ENCODE measurements around the gene ARHGAP35.

The ARHGAP35 gene

GRCh38 chr19:46900341-46900740 is 39.5 kb downstream of the ARHGAP35 start:
- H3K27ac ChIP-seq (ENCODE audit: low read depth, low read length) = no peak overlapping the region
- H3K4me3 ChIP-seq (ENCODE audit: low read depth in 1 of 5, low read length in 5 of 5) = no peak overlapping the region

DNA sequence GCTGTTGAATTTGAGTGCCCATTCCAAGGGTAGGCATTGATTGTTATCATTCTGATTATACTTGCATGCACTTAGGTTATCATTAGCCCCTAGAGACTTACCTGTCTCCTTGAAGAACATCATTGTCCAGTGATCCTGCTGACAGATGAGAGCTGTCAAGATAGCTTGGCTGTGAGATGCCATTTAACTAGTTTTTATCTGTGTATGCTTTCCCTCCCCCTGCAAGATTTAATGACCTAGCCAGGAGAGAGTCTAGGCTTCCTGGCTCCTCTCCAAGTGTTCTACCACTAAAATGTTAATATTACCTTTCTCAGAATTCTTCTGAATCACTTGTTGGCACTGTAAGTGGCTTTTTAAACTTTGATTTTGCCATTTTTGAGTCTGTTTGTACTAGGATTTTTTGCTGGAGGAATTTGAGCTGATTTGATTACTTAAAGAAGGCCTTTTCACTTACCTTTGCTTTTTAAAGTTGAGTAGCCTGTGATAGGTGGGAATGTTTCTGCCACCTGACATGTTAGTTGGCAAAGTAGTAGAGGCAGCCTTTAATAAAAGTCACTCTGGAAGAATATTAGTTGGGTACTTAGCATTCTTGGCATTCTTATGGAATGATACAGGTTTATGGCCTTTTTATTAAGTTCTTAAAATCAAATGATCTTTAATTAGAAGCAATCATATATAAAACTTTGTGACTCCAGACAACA is 41.1 kb downstream of the ARHGAP35 start:
- Histone ChIP-seq H3K27ac (ENCODE audit: low read depth, low read length) (no peak overlapping the region), H3K27me3 (ENCODE audit: control insufficient read depth in 5 of 5, insufficient read depth in 4 of 5, low read length in 5 of 5) (no peaks in the 10 kb centered on the region), H3K36me3 (ENCODE audit: control insufficient read depth in 5 of 5, insufficient read depth in 5 of 5, low read length in 5 of 5) (no peaks in the 10 kb centered on the region), H3K9ac (ENCODE audit: low read length in 5 of 5) (no peak overlapping the region), H3K4me3 (ENCODE audit: low read depth in 1 of 5, low read length in 5 of 5) (no peak overlapping the region), H3K9me3 (ENCODE audit: control insufficient read depth in 5 of 5, low read length in 5 of 5) (no peaks in the 10 kb centered on the region), H3K4me1 (ENCODE audit: control insufficient read depth in 5 of 5, insufficient read depth in 5 of 5, low read length in 5 of 5) (peaks cover 5 to 23% (median 18%) of the 10 kb centered on the region in 5 donors)

More at GRCh38 chr19:46900341-46900740, 39.5 kb downstream of the ARHGAP35 start:
- no peaks in the 10 kb centered on the region for H3K27me3 ChIP-seq (ENCODE audit: control insufficient read depth in 5 of 5, insufficient read depth in 4 of 5, low read length in 5 of 5)
- no peak overlapping the region for H3K9ac ChIP-seq (ENCODE audit: low read length in 5 of 5)
- H3K4me1 ChIP-seq (ENCODE audit: control insufficient read depth in 5 of 5, insufficient read depth in 5 of 5, low read length in 5 of 5) = peaks cover 5 to 23% (median 18%) of the 10 kb centered on the region in 5 donors
- H3K9me3 ChIP-seq (ENCODE audit: control insufficient read depth in 5 of 5, low read length in 5 of 5) = no peaks in the 10 kb centered on the region
- no peaks in the 10 kb centered on the region for H3K36me3 ChIP-seq (ENCODE audit: control insufficient read depth in 5 of 5, insufficient read depth in 5 of 5, low read length in 5 of 5)

GRCh38 chr19:46902402-46902766 is 41.6 kb downstream of the ARHGAP35 start:
- Histone ChIP-seq H3K9me3 (ENCODE audit: control insufficient read depth in 5 of 5, low read length in 5 of 5) (no peaks in the 10 kb centered on the region), H3K27ac (ENCODE audit: low read depth, low read length) (no peak overlapping the region), H3K9ac (ENCODE audit: low read length in 5 of 5) (no peak overlapping the region), H3K4me3 (ENCODE audit: low read depth in 1 of 5, low read length in 5 of 5) (no peak overlapping the region), H3K4me1 (ENCODE audit: control insufficient read depth in 5 of 5, insufficient read depth in 5 of 5, low read length in 5 of 5) (peaks cover 5 to 23% (median 18%) of the 10 kb centered on the region in 5 donors), H3K27me3 (ENCODE audit: control insufficient read depth in 5 of 5, insufficient read depth in 4 of 5, low read length in 5 of 5) (no peaks in the 10 kb centered on the region), H3K36me3 (ENCODE audit: control insufficient read depth in 5 of 5, insufficient read depth in 5 of 5, low read length in 5 of 5) (no peaks in the 10 kb centered on the region)

- no peaks in the 10 kb centered on the region for H3K36me3 ChIP-seq (ENCODE audit: control insufficient read depth in 5 of 5, insufficient read depth in 5 of 5, low read length in 5 of 5)
- H3K4me1 ChIP-seq (ENCODE audit: control insufficient read depth in 5 of 5, insufficient read depth in 5 of 5, low read length in 5 of 5) = peaks cover 5 to 33% (median 23%) of the 10 kb centered on the region in 5 donors
- H3K4me3 ChIP-seq (ENCODE audit: low read depth in 1 of 5, low read length in 5 of 5) = no peak overlapping the region
- H3K9ac ChIP-seq (ENCODE audit: low read length in 5 of 5) = no peak overlapping the region
- no peaks in the 10 kb centered on the region for H3K27me3 ChIP-seq (ENCODE audit: control insufficient read depth in 5 of 5, insufficient read depth in 4 of 5, low read length in 5 of 5)
- H3K9me3 ChIP-seq (ENCODE audit: control insufficient read depth in 5 of 5, low read length in 5 of 5) = no peaks in the 10 kb centered on the region
- H3K27ac ChIP-seq (ENCODE audit: low read depth, low read length) = no peak overlapping the region
These were observed 42.7 kb downstream of the ARHGAP35 start for GRCh38 chr19:46903458-46903857.

DNA sequence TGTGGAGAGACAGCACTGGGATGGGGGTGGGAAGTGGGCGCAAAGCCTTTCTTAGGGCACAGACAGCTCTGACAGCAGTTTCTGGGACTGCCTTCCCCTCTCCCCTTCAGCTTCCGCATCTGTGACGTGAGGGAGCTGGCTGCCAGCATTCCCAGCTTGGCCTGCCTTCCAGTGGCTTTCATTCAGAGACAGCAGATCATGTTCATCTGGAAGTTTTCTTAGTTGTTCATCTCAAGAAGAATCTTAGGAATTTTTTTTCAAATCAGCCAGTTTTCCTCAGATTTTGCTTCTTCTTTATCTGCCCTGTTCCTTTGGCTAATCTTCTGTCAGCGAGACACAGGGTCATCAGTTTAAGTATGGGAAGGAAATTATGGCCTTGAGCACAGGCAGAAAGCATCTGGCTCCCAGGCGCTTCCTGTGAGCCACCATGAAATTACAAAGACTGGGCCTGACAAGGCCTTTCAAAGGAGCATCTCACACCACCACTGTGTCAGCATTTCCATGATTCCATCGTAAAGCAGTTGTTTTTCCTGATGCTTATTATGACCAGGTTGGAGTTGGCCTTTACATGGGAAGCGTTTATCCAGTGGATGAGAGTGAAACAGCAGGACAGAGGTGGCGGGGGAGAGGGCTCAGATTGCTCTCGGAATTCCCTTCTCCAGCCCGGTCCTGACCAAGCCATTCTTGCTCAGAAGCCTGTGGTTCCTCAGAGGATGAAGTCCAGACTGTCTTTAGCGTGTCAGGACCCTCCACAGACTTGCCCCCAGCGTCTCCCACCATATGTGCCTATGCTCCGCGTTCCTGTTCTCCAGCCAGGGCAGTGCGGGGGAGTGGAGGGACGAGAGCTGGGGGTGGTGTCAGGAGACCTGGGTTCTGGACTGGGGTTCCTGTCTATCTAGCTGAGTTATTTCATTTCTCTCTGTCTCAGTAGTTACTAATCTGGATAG is 43.6 kb downstream of the ARHGAP35 start:
- Histone ChIP-seq H3K27ac (ENCODE audit: low read depth, low read length) (peak overlapping the region; percentile 39), H3K4me1 (ENCODE audit: control insufficient read depth in 5 of 5, insufficient read depth in 5 of 5, low read length in 5 of 5) (peaks cover 5 to 35% (median 26%) of the 10 kb centered on the region in 5 donors), H3K36me3 (ENCODE audit: control insufficient read depth in 5 of 5, insufficient read depth in 5 of 5, low read length in 5 of 5) (no peaks in the 10 kb centered on the region)

DNA sequence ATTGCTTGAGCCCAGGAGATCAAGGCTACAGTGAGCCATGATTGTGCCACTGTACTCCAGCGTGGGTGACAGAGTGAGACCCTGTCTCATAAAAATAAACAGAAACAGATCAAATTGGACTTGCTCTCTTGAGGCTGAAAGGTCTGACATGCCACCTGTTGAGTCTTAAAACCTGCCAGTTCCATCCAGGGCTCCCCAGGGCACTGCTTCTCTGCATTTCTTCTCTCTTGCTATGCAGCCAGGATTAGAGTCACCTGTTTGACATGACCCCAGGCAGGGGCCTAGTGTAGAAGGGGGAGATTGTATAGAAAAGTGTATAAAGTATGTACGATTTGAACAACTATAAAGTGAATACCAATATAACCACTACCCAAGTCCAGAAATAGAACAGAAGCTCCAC is 45.4 kb downstream of the ARHGAP35 start:
- Histone ChIP-seq H3K27ac (ENCODE audit: low read depth, low read length) (no peak overlapping the region), H3K4me1 (ENCODE audit: control insufficient read depth in 5 of 5, insufficient read depth in 5 of 5, low read length in 5 of 5) (peaks cover 5 to 40% (median 31%) of the 10 kb centered on the region in 5 donors), H3K27me3 (ENCODE audit: control insufficient read depth in 5 of 5, insufficient read depth in 4 of 5, low read length in 5 of 5) (no peaks in the 10 kb centered on the region), H3K4me3 (ENCODE audit: low read depth in 1 of 5, low read length in 5 of 5) (no peak overlapping the region), H3K9ac (ENCODE audit: low read length in 5 of 5) (no peak overlapping the region), H3K9me3 (ENCODE audit: control insufficient read depth in 5 of 5, low read length in 5 of 5) (no peaks in the 10 kb centered on the region), H3K36me3 (ENCODE audit: control insufficient read depth in 5 of 5, insufficient read depth in 5 of 5, low read length in 5 of 5) (no peaks in the 10 kb centered on the region)

More for the DNA sequence above, 43.6 kb downstream of the ARHGAP35 start:
- no peak overlapping the region for H3K4me3 ChIP-seq (ENCODE audit: low read depth in 1 of 5, low read length in 5 of 5)
- no peaks in the 10 kb centered on the region for H3K27me3 ChIP-seq (ENCODE audit: control insufficient read depth in 5 of 5, insufficient read depth in 4 of 5, low read length in 5 of 5)
- H3K9ac ChIP-seq (ENCODE audit: low read length in 5 of 5) = peak overlapping the region in 1 of 5 donors; percentile 44
- no peaks in the 10 kb centered on the region for H3K9me3 ChIP-seq (ENCODE audit: control insufficient read depth in 5 of 5, low read length in 5 of 5)

DNA sequence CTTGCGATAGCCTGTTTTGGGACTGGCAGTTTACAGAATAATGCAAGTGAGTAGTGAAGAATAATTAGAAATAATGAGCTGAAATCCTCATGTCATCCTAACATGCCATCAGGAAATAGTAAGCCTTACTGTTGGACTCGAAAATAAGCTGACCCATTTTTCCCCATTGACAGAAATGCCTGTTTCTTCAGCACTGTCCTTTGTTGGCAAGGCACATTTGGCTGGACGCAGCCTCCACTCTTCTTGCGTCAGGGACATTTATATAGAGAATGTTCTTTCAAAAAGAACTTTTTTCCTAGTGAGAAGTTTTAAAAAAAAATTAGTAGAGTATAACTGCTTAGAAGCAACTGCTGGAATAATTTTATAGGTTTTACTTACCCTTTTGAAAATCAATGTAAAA is 47.1 kb downstream of the ARHGAP35 start:
- Histone ChIP-seq H3K4me1 (ENCODE audit: control insufficient read depth in 5 of 5, insufficient read depth in 5 of 5, low read length in 5 of 5) (peaks cover 5 to 40% (median 31%) of the 10 kb centered on the region in 5 donors), H3K27ac (ENCODE audit: low read depth, low read length) (no peak overlapping the region), H3K36me3 (ENCODE audit: control insufficient read depth in 5 of 5, insufficient read depth in 5 of 5, low read length in 5 of 5) (no peaks in the 10 kb centered on the region)

GRCh38 chr19:46909356-46909755 is 48.6 kb downstream of the ARHGAP35 start:
- Histone ChIP-seq H3K4me1 (ENCODE audit: control insufficient read depth in 5 of 5, insufficient read depth in 5 of 5, low read length in 5 of 5) (peaks cover 4 to 45% (median 36%) of the 10 kb centered on the region in 5 donors), H3K9me3 (ENCODE audit: control insufficient read depth in 5 of 5, low read length in 5 of 5) (no peaks in the 10 kb centered on the region), H3K27me3 (ENCODE audit: control insufficient read depth in 5 of 5, insufficient read depth in 4 of 5, low read length in 5 of 5) (no peaks in the 10 kb centered on the region), H3K36me3 (ENCODE audit: control insufficient read depth in 5 of 5, insufficient read depth in 5 of 5, low read length in 5 of 5) (no peaks in the 10 kb centered on the region), H3K9ac (ENCODE audit: low read length in 5 of 5) (no peak overlapping the region), H3K4me3 (ENCODE audit: low read depth in 1 of 5, low read length in 5 of 5) (no peak overlapping the region), H3K27ac (ENCODE audit: low read depth, low read length) (no peak overlapping the region)

More for the DNA sequence above, 47.1 kb downstream of the ARHGAP35 start:
- no peaks in the 10 kb centered on the region for H3K9me3 ChIP-seq (ENCODE audit: control insufficient read depth in 5 of 5, low read length in 5 of 5)
- no peak overlapping the region for H3K9ac ChIP-seq (ENCODE audit: low read length in 5 of 5)
- no peaks in the 10 kb centered on the region for H3K27me3 ChIP-seq (ENCODE audit: control insufficient read depth in 5 of 5, insufficient read depth in 4 of 5, low read length in 5 of 5)
- no peak overlapping the region for H3K4me3 ChIP-seq (ENCODE audit: low read depth in 1 of 5, low read length in 5 of 5)

Data from subcutaneous abdominal adipose tissue (tissue), 5 donors.